ENCODE results near the gene RIPPLY1. TPM values are rescaled to one million over a fixed set of nuclear protein-coding genes. Genes with fewer than 3 reads are reported as not detected.
A peak's percentile ranks its signal among the peaks of the same experiment; 100 is the strongest.

Gene RIPPLY1
- total and polyA plus RNA-seq, 4 donors, result 1.2 to 3.0 (median 3.0) TPM; not detected in 1

GRCh38 chrX:106927700-106928099 is 24.6 kb upstream of the RIPPLY1 start:
- peaks cover 3 to 33% (median 21%) of the 10 kb centered on the region in 4 donors for H3K4me1 ChIP-seq (ENCODE audit: control insufficient read depth in 4 of 4, insufficient read depth in 4 of 4, low read length in 3 of 4)
- peak in 1 of 2 donors; percentile 69 for TF ChIP-seq EGR1 (IDR thresholded peaks at IDR 0.05; ENCODE audit: low read depth in 2 of 2)
- peak; percentile 67 for TF ChIP-seq NR2F2 (IDR thresholded peaks at IDR 0.05)
- no peak for TF ChIP-seq REST (IDR thresholded peaks at IDR 0.05)
- TF ChIP-seq, protein P1, sequence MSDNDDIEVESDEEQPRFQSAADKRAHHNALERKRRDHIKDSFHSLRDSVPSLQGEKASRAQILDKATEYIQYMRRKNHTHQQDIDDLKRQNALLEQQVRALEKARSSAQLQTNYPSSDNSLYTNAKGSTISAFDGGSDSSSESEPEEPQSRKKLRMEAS (IDR thresholded peaks at IDR 0.05), result peak; percentile 89
- TF ChIP-seq FOXA2 (IDR thresholded peaks at IDR 0.05), result no peak
- TF ChIP-seq GABPA (IDR thresholded peaks at IDR 0.05 in 1 of 2, conservative IDR thresholded peaks at IDR 0.05 in 1 of 2), result no peak
- no peak for TF ChIP-seq FOXA1 (IDR thresholded peaks at IDR 0.05)
- TF ChIP-seq RAD21 (IDR thresholded peaks at IDR 0.05), result peak in 1 of 2 donors; percentile 31
- no peak for TF ChIP-seq TAF1 (conservative IDR thresholded peaks at IDR 0.05)
- TF ChIP-seq, protein P2, sequence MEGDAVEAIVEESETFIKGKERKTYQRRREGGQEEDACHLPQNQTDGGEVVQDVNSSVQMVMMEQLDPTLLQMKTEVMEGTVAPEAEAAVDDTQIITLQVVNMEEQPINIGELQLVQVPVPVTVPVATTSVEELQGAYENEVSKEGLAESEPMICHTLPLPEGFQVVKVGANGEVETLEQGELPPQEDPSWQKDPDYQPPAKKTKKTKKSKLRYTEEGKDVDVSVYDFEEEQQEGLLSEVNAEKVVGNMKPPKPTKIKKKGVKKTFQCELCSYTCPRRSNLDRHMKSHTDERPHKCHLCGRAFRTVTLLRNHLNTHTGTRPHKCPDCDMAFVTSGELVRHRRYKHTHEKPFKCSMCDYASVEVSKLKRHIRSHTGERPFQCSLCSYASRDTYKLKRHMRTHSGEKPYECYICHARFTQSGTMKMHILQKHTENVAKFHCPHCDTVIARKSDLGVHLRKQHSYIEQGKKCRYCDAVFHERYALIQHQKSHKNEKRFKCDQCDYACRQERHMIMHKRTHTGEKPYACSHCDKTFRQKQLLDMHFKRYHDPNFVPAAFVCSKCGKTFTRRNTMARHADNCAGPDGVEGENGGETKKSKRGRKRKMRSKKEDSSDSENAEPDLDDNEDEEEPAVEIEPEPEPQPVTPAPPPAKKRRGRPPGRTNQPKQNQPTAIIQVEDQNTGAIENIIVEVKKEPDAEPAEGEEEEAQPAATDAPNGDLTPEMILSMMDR (IDR thresholded peaks at IDR 0.05; ENCODE audit: low read depth, low read length, missing input control), result no peak
- peak; percentile 66 for TF ChIP-seq SP1 (IDR thresholded peaks at IDR 0.05)
- TF ChIP-seq RXRA (IDR thresholded peaks at IDR 0.05), result peak; percentile 70 to 89
- TF ChIP-seq ATF3 (IDR thresholded peaks at IDR 0.05), result peak; percentile 32
- TF ChIP-seq HNF4G (IDR thresholded peaks at IDR 0.05), result no peak
- TF ChIP-seq, protein P3, sequence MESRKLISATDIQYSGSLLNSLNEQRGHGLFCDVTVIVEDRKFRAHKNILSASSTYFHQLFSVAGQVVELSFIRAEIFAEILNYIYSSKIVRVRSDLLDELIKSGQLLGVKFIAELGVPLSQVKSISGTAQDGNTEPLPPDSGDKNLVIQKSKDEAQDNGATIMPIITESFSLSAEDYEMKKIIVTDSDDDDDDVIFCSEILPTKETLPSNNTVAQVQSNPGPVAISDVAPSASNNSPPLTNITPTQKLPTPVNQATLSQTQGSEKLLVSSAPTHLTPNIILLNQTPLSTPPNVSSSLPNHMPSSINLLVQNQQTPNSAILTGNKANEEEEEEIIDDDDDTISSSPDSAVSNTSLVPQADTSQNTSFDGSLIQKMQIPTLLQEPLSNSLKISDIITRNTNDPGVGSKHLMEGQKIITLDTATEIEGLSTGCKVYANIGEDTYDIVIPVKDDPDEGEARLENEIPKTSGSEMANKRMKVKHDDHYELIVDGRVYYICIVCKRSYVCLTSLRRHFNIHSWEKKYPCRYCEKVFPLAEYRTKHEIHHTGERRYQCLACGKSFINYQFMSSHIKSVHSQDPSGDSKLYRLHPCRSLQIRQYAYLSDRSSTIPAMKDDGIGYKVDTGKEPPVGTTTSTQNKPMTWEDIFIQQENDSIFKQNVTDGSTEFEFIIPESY (IDR thresholded peaks at IDR 0.05), result peak; percentile 62
- peak; percentile 71 to 81 for TF ChIP-seq HNF4A (conservative IDR thresholded peaks at IDR 0.05)
- peak in 1 of 2 donors; percentile 76 for TF ChIP-seq JUND (IDR thresholded peaks at IDR 0.05)
- peak; percentile 67 for TF ChIP-seq YY1 (IDR thresholded peaks at IDR 0.05)
- DNase-seq (ENCODE audit: low spot score), result no peak
- H3K4me3 ChIP-seq (ENCODE audit: low read depth in 1 of 3, low read length in 3 of 3), result peak overlapping the region in 2 of 3 donors; percentile 37 to 68
- H3K27ac ChIP-seq (ENCODE audit: low read depth in 1 of 2, low read length in 2 of 2), result peak overlapping the region; percentile 75 to 79
- no peaks in the 10 kb centered on the region for H3K9me3 ChIP-seq (ENCODE audit: control insufficient read depth in 4 of 4, low read length in 3 of 4)
- H3K9ac ChIP-seq (ENCODE audit: low read depth in 1 of 2, low read length in 2 of 2), result peak overlapping the region in 1 of 2 donors; percentile 67
- no peaks in the 10 kb centered on the region for H3K36me3 ChIP-seq (ENCODE audit: control insufficient read depth in 4 of 4, insufficient read depth in 3 of 4, low read depth in 1 of 4, low read length in 3 of 4)
- 34% methylated on average over 5 of the region's 5 CpGs for WGBS
- no peaks in the 10 kb centered on the region for H3K27me3 ChIP-seq (ENCODE audit: control insufficient read depth in 4 of 4, insufficient read depth in 4 of 4, low read length in 3 of 4)

All from liver (tissue), 9 donors.